GM18858 (cell line): Measurements from ENCODE around the gene PSMA6.
"Not testable (repeated sequence)": the region's sequence is repeated elsewhere in the genome, so short reads cannot be mapped to it uniquely, and the experiment has no call there.

ENCODE experiments used
- ATAC-seq: cut with Tn5 transposase; IDR thresholded peaks from one replicate; pipeline ENCODE4 v1.9.1; 2021; ENCODE audit not compliant: unreplicated experiment

The PSMA6 gene

GRCh38 chr14:35317820-35318219, 25.6 kb downstream of the PSMA6 start:
- ATAC-seq, result no peak

- no peak for ATAC-seq
Observed at GRCh38 chr14:35319509-35319908, 27.3 kb downstream of the PSMA6 start.

- no peak for ATAC-seq
Observed at GRCh38 chr14:35320472-35320871, 28.3 kb downstream of the PSMA6 start.

GRCh38 chr14:35326375-35326774, 34.2 kb downstream of the PSMA6 start:
- no peak for ATAC-seq

GRCh38 chr14:35331605-35332516, 39.7 kb downstream of the PSMA6 start:
- ATAC-seq, result peak; percentile 41

GRCh38 chr14:35332517-35333263, 40.5 kb downstream of the PSMA6 start:
- no peak for ATAC-seq

GRCh38 chr14:35333264-35333730, 41.1 kb downstream of the PSMA6 start:
- ATAC-seq, result no peak

- ATAC-seq, result no peak
Observed at GRCh38 chr14:35333797-35334743, 41.9 kb downstream of the PSMA6 start.

- no peak for ATAC-seq
Observed at GRCh38 chr14:35335388-35336092, 43.4 kb downstream of the PSMA6 start.

- not testable (repeated sequence) for ATAC-seq
Observed at GRCh38 chr14:35336171-35336493, 44.0 kb downstream of the PSMA6 start.

GRCh38 chr14:35336494-35337268, 44.5 kb downstream of the PSMA6 start:
- no peak for ATAC-seq

- no peak for ATAC-seq
Observed at GRCh38 chr14:35337269-35338255, 45.4 kb downstream of the PSMA6 start.

GRCh38 chr14:35338731-35339405, 46.7 kb downstream of the PSMA6 start:
- ATAC-seq, result no peak

GRCh38 chr14:35339761-35340406, 47.7 kb downstream of the PSMA6 start:
- peak; percentile 49 for ATAC-seq

- no peak for ATAC-seq
Observed at GRCh38 chr14:35340616-35341453, 48.7 kb downstream of the PSMA6 start.

- no peak for ATAC-seq
Observed at GRCh38 chr14:35341454-35341750, 49.2 kb downstream of the PSMA6 start.
